ENCODE data around the gene MED12. TPM values are rescaled to one million over a fixed set of nuclear protein-coding genes. Genes with fewer than 3 reads are reported as not detected.
"Not testable (repeated sequence)": the region's sequence is repeated elsewhere in the genome, so short reads cannot be mapped to it uniquely, and the experiment has no call there.

The MED12 gene
- total RNA-seq, 1 experiment from 2014 or later = 17.3 TPM

- no peak for DNase-seq (ENCODE audit: low spot score)
Observed at GRCh38 chrX:71162981-71163380, 44.6 kb downstream of the MED12 start.

GRCh38 chrX:71164071-71164470 lies 45.7 kb downstream of the MED12 start:
- DNase-seq (ENCODE audit: low spot score) = no peak

GRCh38 chrX:71166461-71166860 lies 48.1 kb downstream of the MED12 start:
- DNase-seq (ENCODE audit: low spot score) = no peak

GRCh38 chrX:71167031-71167781 lies 48.8 kb downstream of the MED12 start:
- DNase-seq (ENCODE audit: low spot score) = no peak

GRCh38 chrX:71168134-71168533 lies 49.7 kb downstream of the MED12 start:
- DNase-seq (ENCODE audit: low spot score) = no peak

GRCh38 chrX:71169586-71169985 lies 51.2 kb downstream of the MED12 start:
- no peak for DNase-seq (ENCODE audit: low spot score)

- DNase-seq (ENCODE audit: low spot score) = no peak
Observed at GRCh38 chrX:71170660-71171059, 52.3 kb downstream of the MED12 start.

- no peak for DNase-seq (ENCODE audit: low spot score)
Observed at GRCh38 chrX:71171110-71171801, 52.9 kb downstream of the MED12 start.

- DNase-seq (ENCODE audit: low spot score) = no peak
Observed at GRCh38 chrX:71173440-71173839, 55.0 kb downstream of the MED12 start.

GRCh38 chrX:71174795-71175194 lies 56.4 kb downstream of the MED12 start:
- no peak for DNase-seq (ENCODE audit: low spot score)

- no peak for DNase-seq (ENCODE audit: low spot score)
Observed at GRCh38 chrX:71175531-71175930, 57.1 kb downstream of the MED12 start.

- DNase-seq (ENCODE audit: low spot score) = no peak
Observed at GRCh38 chrX:71177327-71177726, 58.9 kb downstream of the MED12 start.

GRCh38 chrX:71178908-71179307 lies 60.5 kb downstream of the MED12 start:
- peak; percentile 64 for DNase-seq (ENCODE audit: low spot score)

- DNase-seq (ENCODE audit: low spot score) = not testable (repeated sequence)
Observed at GRCh38 chrX:71180579-71181265, 62.3 kb downstream of the MED12 start.

GRCh38 chrX:71181558-71181909 lies 63.1 kb downstream of the MED12 start:
- no peak for DNase-seq (ENCODE audit: low spot score)

- peak; percentile 97 for DNase-seq (ENCODE audit: low spot score)
Observed at GRCh38 chrX:71181910-71182799, 63.8 kb downstream of the MED12 start.

GRCh38 chrX:71182871-71183270 lies 64.5 kb downstream of the MED12 start:
- no peak for DNase-seq (ENCODE audit: low spot score)

- no peak for DNase-seq (ENCODE audit: low spot score)
Observed at GRCh38 chrX:71183341-71183740, 64.9 kb downstream of the MED12 start.

GRCh38 chrX:71184092-71184491 lies 65.7 kb downstream of the MED12 start:
- DNase-seq (ENCODE audit: low spot score) = no peak

GRCh38 chrX:71184803-71185495 lies 66.6 kb downstream of the MED12 start:
- DNase-seq (ENCODE audit: low spot score) = no peak

GRCh38 chrX:71191248-71191647 lies 72.9 kb downstream of the MED12 start:
- DNase-seq (ENCODE audit: low spot score) = no peak
